IPS-18a (cell line): ENCODE measurements around the gene DPP6.

Experiments
- H3K27ac ChIP-seq: one replicate; pipeline ENCODE4 v1.5.1; 2013; ENCODE audit warnings: low read length
- H3K27me3 ChIP-seq: one replicate; pipeline ENCODE4 v1.6.1; 2013; ENCODE audit warnings: mild to moderate bottlenecking, low read length; ENCODE audit not compliant: control insufficient read depth, insufficient read depth
- H3K36me3 ChIP-seq: one replicate; pipeline ENCODE4 v1.6.1; 2013; ENCODE audit warnings: low read depth, low read length; ENCODE audit not compliant: control insufficient read depth
- H3K4me1 ChIP-seq: one replicate; pipeline ENCODE4 v1.6.1; 2013; ENCODE audit warnings: low read depth, low read length; ENCODE audit not compliant: control insufficient read depth
- H3K4me3 ChIP-seq: one replicate; pipeline ENCODE4 v1.5.1; 2013; ENCODE audit warnings: low read length
- H3K9ac ChIP-seq: one replicate; pipeline ENCODE4 v1.6.1; 2013; ENCODE audit warnings: mild to moderate bottlenecking, low read length, moderate library complexity
- H3K9me3 ChIP-seq: one replicate; pipeline ENCODE4 v1.6.1; 2013; ENCODE audit warnings: low read depth, low read length; ENCODE audit not compliant: control insufficient read depth

Gene DPP6

GRCh38 chr7:154646126-154647013 is 594.2 kb downstream of the DPP6 start:
- Histone ChIP-seq H3K9ac (no peak overlapping the region), H3K27me3 (no peaks in the 10 kb centered on the region), H3K4me3 (no peak overlapping the region), H3K9me3 (no peaks in the 10 kb centered on the region), H3K27ac (no peak overlapping the region), H3K4me1 (no peaks in the 10 kb centered on the region), H3K36me3 (no peaks in the 10 kb centered on the region)

GRCh38 chr7:154647625-154648024 is 595.4 kb downstream of the DPP6 start:
- no peaks in the 10 kb centered on the region for H3K9me3 ChIP-seq
- H3K36me3 ChIP-seq: no peaks in the 10 kb centered on the region
- no peak overlapping the region for H3K9ac ChIP-seq
- H3K4me1 ChIP-seq: no peaks in the 10 kb centered on the region
- no peak overlapping the region for H3K27ac ChIP-seq
- H3K4me3 ChIP-seq: no peak overlapping the region
- H3K27me3 ChIP-seq: no peaks in the 10 kb centered on the region

- Histone ChIP-seq H3K27ac (no peak overlapping the region), H3K4me3 (no peak overlapping the region), H3K27me3 (no peaks in the 10 kb centered on the region), H3K36me3 (no peaks in the 10 kb centered on the region), H3K9me3 (no peaks in the 10 kb centered on the region), H3K4me1 (no peaks in the 10 kb centered on the region), H3K9ac (no peak overlapping the region)
Observed at GRCh38 chr7:154649015-154649414, 596.8 kb downstream of the DPP6 start.

- Histone ChIP-seq H3K9ac (no peak overlapping the region), H3K27ac (no peak overlapping the region), H3K4me1 (no peaks in the 10 kb centered on the region), H3K9me3 (no peaks in the 10 kb centered on the region), H3K27me3 (no peaks in the 10 kb centered on the region), H3K36me3 (no peaks in the 10 kb centered on the region), H3K4me3 (no peak overlapping the region)
Observed at GRCh38 chr7:154649434-154649833, 597.2 kb downstream of the DPP6 start.

GRCh38 chr7:154650275-154650674 is 598.1 kb downstream of the DPP6 start:
- H3K27ac ChIP-seq: no peak overlapping the region
- no peak overlapping the region for H3K4me3 ChIP-seq
- no peaks in the 10 kb centered on the region for H3K36me3 ChIP-seq
- no peaks in the 10 kb centered on the region for H3K4me1 ChIP-seq
- no peak overlapping the region for H3K9ac ChIP-seq
- H3K27me3 ChIP-seq: no peaks in the 10 kb centered on the region
- H3K9me3 ChIP-seq: no peaks in the 10 kb centered on the region

GRCh38 chr7:154651501-154651900 is 599.3 kb downstream of the DPP6 start:
- Histone ChIP-seq H3K9ac (no peak overlapping the region), H3K27ac (no peak overlapping the region), H3K9me3 (no peaks in the 10 kb centered on the region), H3K4me1 (no peaks in the 10 kb centered on the region), H3K27me3 (no peaks in the 10 kb centered on the region), H3K36me3 (no peaks in the 10 kb centered on the region), H3K4me3 (no peak overlapping the region)

GRCh38 chr7:154652564-154652963 is 600.4 kb downstream of the DPP6 start:
- no peaks in the 10 kb centered on the region for H3K4me1 ChIP-seq

GRCh38 chr7:154653281-154653680 is 601.1 kb downstream of the DPP6 start:
- H3K4me1 ChIP-seq: no peaks in the 10 kb centered on the region
- H3K36me3 ChIP-seq: no peaks in the 10 kb centered on the region
- no peak overlapping the region for H3K4me3 ChIP-seq
- H3K27ac ChIP-seq: no peak overlapping the region
- no peaks in the 10 kb centered on the region for H3K27me3 ChIP-seq
- H3K9me3 ChIP-seq: no peaks in the 10 kb centered on the region
- H3K9ac ChIP-seq: no peak overlapping the region

More at GRCh38 chr7:154652564-154652963, 600.4 kb downstream of the DPP6 start:
- no peak overlapping the region for H3K9ac ChIP-seq
- H3K4me3 ChIP-seq: no peak overlapping the region
- no peaks in the 10 kb centered on the region for H3K36me3 ChIP-seq
- H3K9me3 ChIP-seq: no peaks in the 10 kb centered on the region
- H3K27me3 ChIP-seq: no peaks in the 10 kb centered on the region
- H3K27ac ChIP-seq: no peak overlapping the region

GRCh38 chr7:154656618-154657017 is 604.4 kb downstream of the DPP6 start:
- Histone ChIP-seq H3K27me3 (no peaks in the 10 kb centered on the region), H3K27ac (no peak overlapping the region), H3K9me3 (no peaks in the 10 kb centered on the region), H3K4me1 (no peaks in the 10 kb centered on the region), H3K4me3 (no peak overlapping the region), H3K9ac (no peak overlapping the region), H3K36me3 (no peaks in the 10 kb centered on the region)

GRCh38 chr7:154666768-154667167 is 614.6 kb downstream of the DPP6 start:
- Histone ChIP-seq H3K36me3 (no peaks in the 10 kb centered on the region), H3K9ac (no peak overlapping the region), H3K27ac (no peak overlapping the region), H3K9me3 (peaks cover 3% of the 10 kb centered on the region), H3K27me3 (no peaks in the 10 kb centered on the region), H3K4me3 (no peak overlapping the region), H3K4me1 (no peaks in the 10 kb centered on the region)

- Histone ChIP-seq H3K9ac (no peak overlapping the region), H3K4me1 (no peaks in the 10 kb centered on the region), H3K27ac (no peak overlapping the region), H3K27me3 (no peaks in the 10 kb centered on the region), H3K36me3 (no peaks in the 10 kb centered on the region), H3K9me3 (no peaks in the 10 kb centered on the region), H3K4me3 (no peak overlapping the region)
Observed at GRCh38 chr7:154672659-154673415, 620.6 kb downstream of the DPP6 start.
